DMS 273 (cell line): ENCODE data around the gene ZNF668.
"Not testable (repeated sequence)": the region's sequence is repeated elsewhere in the genome, so short reads cannot be mapped to it uniquely, and the experiment has no call there.

ENCODE experiments used
- DNase-seq: peaks from one replicate; lab custom pipeline; 2025; ENCODE audit not compliant: unreplicated experiment; lab: John Stamatoyannopoulos, UW

The ZNF668 gene

GRCh38 chr16:31061126-31061812, 12.8 kb downstream of the ZNF668 start:
- DNase-seq = no peak

- no peak for DNase-seq
Measured at GRCh38 chr16:31055613-31056012, 18.4 kb downstream of the ZNF668 start.

GRCh38 chr16:31052114-31052513, 21.9 kb downstream of the ZNF668 start:
- DNase-seq = no peak

GRCh38 chr16:31050280-31051030, 23.6 kb downstream of the ZNF668 start:
- peak; percentile 68 for DNase-seq

GRCh38 chr16:31043898-31044481, 30.1 kb downstream of the ZNF668 start:
- no peak for DNase-seq

- DNase-seq = no peak
Measured at GRCh38 chr16:31043352-31043751, 30.7 kb downstream of the ZNF668 start.

- DNase-seq = no peak
Measured at GRCh38 chr16:31042866-31043265, 31.2 kb downstream of the ZNF668 start.

- DNase-seq = no peak
Measured at GRCh38 chr16:31038993-31039392, 35.0 kb downstream of the ZNF668 start.

GRCh38 chr16:31036691-31037090, 37.3 kb downstream of the ZNF668 start:
- DNase-seq = no peak

- DNase-seq = peak; percentile 95
Measured at GRCh38 chr16:31033709-31034492, 40.1 kb downstream of the ZNF668 start.

- DNase-seq = peak; percentile 99
Measured at GRCh38 chr16:31032736-31033708, 41.0 kb downstream of the ZNF668 start, which contains the start of gene STX4. Gene STX4 (plus strand): TSS chr16:31033558. CDS start chr16:31033806, 248 bp downstream.

GRCh38 chr16:31031276-31031675, 42.8 kb downstream of the ZNF668 start:
- DNase-seq = no peak

- no peak for DNase-seq
Measured at GRCh38 chr16:31029272-31029671, 44.8 kb downstream of the ZNF668 start.

GRCh38 chr16:31025339-31025738, 48.7 kb downstream of the ZNF668 start:
- DNase-seq = no peak

GRCh38 chr16:31023627-31024226, 50.3 kb downstream of the ZNF668 start:
- no peak for DNase-seq

- no peak for DNase-seq
Measured at GRCh38 chr16:31023252-31023602, 50.8 kb downstream of the ZNF668 start.

GRCh38 chr16:31022544-31023251, 51.3 kb downstream of the ZNF668 start:
- DNase-seq = no peak

GRCh38 chr16:31020536-31020935, 53.5 kb downstream of the ZNF668 start:
- no peak for DNase-seq

- DNase-seq = not testable (repeated sequence)
Measured at GRCh38 chr16:31017756-31018155, 56.3 kb downstream of the ZNF668 start.
